ENCODE results near the gene OR52D1.

Gene OR52D1

GRCh38 chr11:5443835-5444393, 44.6 kb upstream of the OR52D1 start (continued):
- TF ChIP-seq PATZ1 (CRISPR knock-in tag; IDR thresholded peaks at IDR 0.05; ENCODE audit: borderline replicate concordance): no peak

GRCh38 chr11:5449023-5449422, 39.5 kb upstream of the OR52D1 start, which contains the start of gene OR51I2:
OR51I2 (plus strand) TSS chr11:5449323; CDS start chr11:5453489, 4,166 bp downstream.
- TF ChIP-seq CSDC2 (CRISPR knock-in tag; IDR thresholded peaks at IDR 0.05) (no peak), ZNF565 (CRISPR knock-in tag; conservative IDR thresholded peaks at IDR 0.05; ENCODE audit: low read depth) (no peak), POU6F1 (CRISPR knock-in tag; IDR thresholded peaks at IDR 0.05; ENCODE audit: borderline replicate concordance, low read depth) (no peak), PPARA (CRISPR knock-in tag; IDR thresholded peaks at IDR 0.05; ENCODE audit: borderline replicate concordance) (no peak), ARNTL (CRISPR knock-in tag; IDR thresholded peaks at IDR 0.05; ENCODE audit: borderline replicate concordance, low read depth) (no peak), RARB (CRISPR knock-in tag; IDR thresholded peaks at IDR 0.05) (no peak), CREB5 (CRISPR knock-in tag; IDR thresholded peaks at IDR 0.05; ENCODE audit: low read depth) (no peak), GLIS3 (CRISPR knock-in tag; IDR thresholded peaks at IDR 0.05) (no peak), ZNF70 (CRISPR knock-in tag; IDR thresholded peaks at IDR 0.05) (no peak), OSR1 (CRISPR knock-in tag; IDR thresholded peaks at IDR 0.05) (no peak), TOX (CRISPR knock-in tag; IDR thresholded peaks at IDR 0.05; ENCODE audit: borderline replicate concordance) (no peak), PATZ1 (CRISPR knock-in tag; IDR thresholded peaks at IDR 0.05; ENCODE audit: borderline replicate concordance) (no peak)
- ATAC-seq: no peak

- no peak for TF ChIP-seq TSHZ2 (CRISPR knock-in tag; IDR thresholded peaks at IDR 0.05)
- no peak for TF ChIP-seq ARNTL (CRISPR knock-in tag; IDR thresholded peaks at IDR 0.05; ENCODE audit: borderline replicate concordance, low read depth)
- no peak for TF ChIP-seq ZC3H10 (CRISPR knock-in tag; IDR thresholded peaks at IDR 0.05)
- TF ChIP-seq GLIS3 (CRISPR knock-in tag; IDR thresholded peaks at IDR 0.05): no peak
- no peak for TF ChIP-seq PPARA (CRISPR knock-in tag; IDR thresholded peaks at IDR 0.05; ENCODE audit: borderline replicate concordance)
- TF ChIP-seq CSRNP3 (CRISPR knock-in tag; IDR thresholded peaks at IDR 0.05): no peak
- TF ChIP-seq TOX (CRISPR knock-in tag; IDR thresholded peaks at IDR 0.05; ENCODE audit: borderline replicate concordance): no peak
- TF ChIP-seq ISL1 (CRISPR knock-in tag; IDR thresholded peaks at IDR 0.05): no peak
- TF ChIP-seq OSR1 (CRISPR knock-in tag; IDR thresholded peaks at IDR 0.05): no peak
- TF ChIP-seq CSDC2 (CRISPR knock-in tag; IDR thresholded peaks at IDR 0.05): no peak
- no peak for TF ChIP-seq TCF4 (CRISPR knock-in tag; IDR thresholded peaks at IDR 0.05; ENCODE audit: borderline replicate concordance)
- TF ChIP-seq CREB5 (CRISPR knock-in tag; IDR thresholded peaks at IDR 0.05; ENCODE audit: low read depth): no peak
- no peak for ATAC-seq
Measured at GRCh38 chr11:5449432-5449831, 39.1 kb upstream of the OR52D1 start.
